ENCODE results near the gene CELSR3. TPM values are rescaled to one million over a fixed set of nuclear protein-coding genes. Genes with fewer than 3 reads are reported as not detected.

Gene CELSR3
- total RNA-seq, 1 donor from 2014 or later = 1.5 TPM

GRCh38 chr3:48594417-48595049 is 68.2 kb downstream of the CELSR3 start:
- DNase-seq (ENCODE audit: low spot score) (no peak), ATAC-seq (peak; percentile 3)
- intact Hi-C loops (cut with DNase I) = no loop called here

- ATAC-seq (no peak), DNase-seq (ENCODE audit: low spot score) (no peak)
- intact Hi-C loops (cut with DNase I) = no loop called here
Observed at GRCh38 chr3:48593337-48593736, 69.3 kb downstream of the CELSR3 start.

- no peak for ATAC-seq
- no peak for DNase-seq (ENCODE audit: low spot score)
- intact Hi-C loops (cut with DNase I) = no loop called here
Observed at GRCh38 chr3:48592519-48593087, 70.1 kb downstream of the CELSR3 start.

DNA sequence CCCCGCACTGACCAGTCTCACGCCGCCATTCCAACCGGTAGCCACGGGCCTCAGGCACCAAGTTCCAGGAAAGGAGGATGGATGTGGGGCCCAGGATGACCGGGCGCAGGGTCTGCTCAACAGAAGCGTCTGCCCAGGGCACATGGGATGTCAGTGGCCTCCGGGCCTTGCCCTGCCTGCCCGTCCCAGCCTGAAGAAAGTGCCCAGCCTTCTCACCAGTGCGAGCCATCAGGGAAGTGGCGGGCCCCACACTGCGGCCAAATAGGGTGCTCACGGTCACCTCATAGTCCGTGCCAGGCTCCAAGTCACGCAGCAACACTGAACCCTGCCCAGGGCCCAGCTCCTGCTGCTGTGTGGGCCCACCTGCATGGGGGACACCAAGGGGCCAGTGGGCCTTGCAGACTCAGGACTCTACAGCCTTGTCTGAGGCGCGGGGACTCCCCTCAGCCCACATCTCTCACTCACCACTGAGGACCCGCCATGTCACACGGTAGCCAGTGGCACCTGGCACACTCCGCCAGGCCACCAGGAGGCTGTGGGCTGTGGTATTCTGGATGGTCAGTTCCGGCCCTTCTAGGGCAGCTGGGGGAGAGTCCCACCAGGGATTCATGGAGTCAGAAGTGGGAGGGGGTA is 70.7 kb downstream of the CELSR3 start:
- DNase-seq (ENCODE audit: low spot score) = no peak
- intact Hi-C loops (cut with DNase I) = no loop called here
- ATAC-seq = no peak

- no peak for ATAC-seq
- no peak for DNase-seq (ENCODE audit: low spot score)
- intact Hi-C loops (cut with DNase I) = no loop called here
Observed at GRCh38 chr3:48591436-48591835, 71.2 kb downstream of the CELSR3 start.

GRCh38 chr3:48588230-48588629 is 74.5 kb downstream of the CELSR3 start:
- intact Hi-C loops (cut with DNase I) = no loop called here
- ATAC-seq (no peak), DNase-seq (ENCODE audit: low spot score) (no peak)

GRCh38 chr3:48587686-48588085 is 75.0 kb downstream of the CELSR3 start:
- intact Hi-C loops (cut with DNase I) = no loop called here
- DNase-seq (ENCODE audit: low spot score) (no peak), ATAC-seq (no peak)

Small RNA genes within 50 kb of the gene (microRNA-seq; reads per million reads assigned to microRNA genes)
- gene MIR4793 = not detected

Other genes with a start within 250 kb of the CELSR3 start
- 121 TPM for gene PLXNB1, start 232.8 kb downstream of the CELSR3 start, total RNA-seq
- gene CCDC51, start 222.8 kb downstream of the CELSR3 start, total RNA-seq = 10.6 TPM
- 154 TPM for gene TMA7, start 222.6 kb downstream of the CELSR3 start, total RNA-seq
- gene ATRIP, start 216.1 kb downstream of the CELSR3 start, total RNA-seq = 7.5 TPM
- gene SHISA5, start 158.7 kb downstream of the CELSR3 start, total RNA-seq = 138 TPM
- gene PFKFB4, start 106.1 kb downstream of the CELSR3 start, total RNA-seq = 7.9 TPM
- not detected for gene UCN2, start 99.1 kb downstream of the CELSR3 start, total RNA-seq
- gene COL7A1, start 67.6 kb downstream of the CELSR3 start, total RNA-seq = 8.7 TPM
- gene UQCRC1, start 53.2 kb downstream of the CELSR3 start, total RNA-seq = 96.9 TPM
- not detected for gene TMEM89, start 41.1 kb downstream of the CELSR3 start, total RNA-seq
- 17.1 TPM for gene SLC26A6, start 27.4 kb downstream of the CELSR3 start, total RNA-seq
- 29.3 TPM for gene NCKIPSD, start 23.0 kb upstream of the CELSR3 start, total RNA-seq
- 104 TPM for gene IP6K2, start 54.3 kb upstream of the CELSR3 start, total RNA-seq
- gene PRKAR2A, start 185.0 kb upstream of the CELSR3 start, total RNA-seq = 46.5 TPM
- gene SLC25A20, start 236.0 kb upstream of the CELSR3 start, total RNA-seq = 12.2 TPM